Endothelial cell of umbilical vein (primary cell): Measurements from ENCODE around the gene CHCHD10. TPM values are rescaled to one million over a fixed set of nuclear protein-coding genes. Genes with fewer than 3 reads are reported as not detected.

Experiments
- BruUV-seq: library from RNA; stranded (reverse); fragments of 400-500 nt; replicated peaks from 2 replicates; lab custom pipeline; 2021; lab: Mats Ljungman, UMichigan
- CTCF ChIA-PET: fragments of 300-600, 350-600 bp; sonication (Branson Sonifier 250); formaldehyde crosslinking; loops from one replicate; lab custom pipeline; 2021; ENCODE audit warnings: antibody characterized with exemption, inconsistent platforms; lab: Charles Lee
- POLR2A ChIA-PET: fragments of 300-600, 350-600 bp; sonication (Branson Sonifier 250); formaldehyde crosslinking; loops from one replicate; lab custom pipeline; 2021; ENCODE audit warnings: antibody characterized with exemption, inconsistent platforms; lab: Charles Lee
- DNase-seq: peaks from one replicate; pipeline ENCODE4 v3.0.0-alpha.2; 2011; ENCODE audit warnings: low read depth, low spot score
- FAIRE-seq: peaks from 2 replicates; lab custom pipeline; 2011; peaks lifted over from hg19 to GRCh38; lab: Jason Lieb, UNC
- H2AFZ ChIP-seq: 2 replicates; pipeline ENCODE4 v1.6.0; 2012; ENCODE audit warnings: low read depth, low read length, control low read depth, inconsistent platforms
- H3K27ac ChIP-seq: 2 replicates; pipeline ENCODE4 v1.5.1; 2011; ENCODE audit warnings: low read depth, mild to moderate bottlenecking, control low read depth, low read length, moderate library complexity; ENCODE audit not compliant: insufficient read depth
- H3K27me3 ChIP-seq, 2 experiments: 2 replicates each; pipeline versions ENCODE4 v1.6.0 to v1.6.1; 2011; ENCODE audit warnings: low read length in 2 of 2, mixed read lengths in 1 of 2; ENCODE audit not compliant: control insufficient read depth in 2 of 2, insufficient read depth in 2 of 2
- H3K36me3 ChIP-seq, 2 experiments: 2 replicates in 1 of 2; 3 replicates in 1 of 2; pipeline ENCODE4 v1.5.1; 2011; ENCODE audit warnings: low read length in 2 of 2, mild to moderate bottlenecking in 1 of 2, moderate library complexity in 1 of 2; ENCODE audit not compliant: control insufficient read depth in 2 of 2, insufficient read depth in 2 of 2; ENCODE audit errors: extremely low read depth in 1 of 2
- H3K4me1 ChIP-seq: 3 replicates; pipeline ENCODE4 v1.5.1; 2011; ENCODE audit warnings: mild to moderate bottlenecking, low read length; ENCODE audit not compliant: control insufficient read depth, insufficient read depth; ENCODE audit errors: extremely low read depth
- H3K4me2 ChIP-seq: 2 replicates; pipeline ENCODE4 v1.6.1; 2011; ENCODE audit warnings: low read length, control low read depth, mixed read lengths; ENCODE audit not compliant: insufficient read depth
- H3K4me3 ChIP-seq, 3 experiments: fragments of 200-600 bp in 1 of 3; sonication (generic), shearing (Covaris generic) in 1 of 3; replicated peaks in 1 of 3; 2 replicates each; pipeline ENCODE4 v1.5.1; 2011 to 2016; ENCODE audit warnings: control low read depth in 3 of 3, low read length in 3 of 3, mild to moderate bottlenecking in 2 of 3, inconsistent platforms in 1 of 3, low read depth in 1 of 3, moderate library complexity in 1 of 3; ENCODE audit not compliant: insufficient read depth in 1 of 3
- H3K79me2 ChIP-seq: 2 replicates; pipeline ENCODE4 v1.6.0; 2012; ENCODE audit warnings: low read length, inconsistent platforms; ENCODE audit not compliant: control insufficient read depth, insufficient read depth
- H3K9ac ChIP-seq: replicated peaks from 2 replicates; pipeline ENCODE3; 2011; ENCODE audit warnings: low read length, control low read depth; ENCODE audit not compliant: insufficient read depth; ENCODE audit errors: extremely low read depth
- H3K9me1 ChIP-seq: replicated peaks from 3 replicates; pipeline ENCODE4 v1.6.0; 2011; ENCODE audit warnings: mild to moderate bottlenecking, low read length; ENCODE audit not compliant: control insufficient read depth, insufficient read depth; ENCODE audit errors: extremely low read depth
- H3K9me3 ChIP-seq: replicated peaks from 2 replicates; pipeline ENCODE4 v1.5.1; 2012; ENCODE audit warnings: low read length, inconsistent platforms; ENCODE audit not compliant: control insufficient read depth, insufficient read depth
- H4K20me1 ChIP-seq: replicated peaks from 2 replicates; pipeline ENCODE3; 2011; ENCODE audit warnings: mild to moderate bottlenecking, low read length; ENCODE audit not compliant: control insufficient read depth, insufficient read depth; ENCODE audit errors: extremely low read depth
- CTCF ChIP-seq, 2 donors: IDR thresholded peaks; 1 replicate in 1 of 2; 2 replicates in 1 of 2; pipeline ENCODE4 v1.5.1; 2011; ENCODE audit warnings: low read length in 2 of 2, mild to moderate bottlenecking in 2 of 2, moderate library complexity in 2 of 2, control low read depth in 1 of 2, inconsistent platforms in 1 of 2, low read depth in 1 of 2; ENCODE audit not compliant: insufficient read depth in 1 of 2; ENCODE audit errors: extremely low read depth in 1 of 2
- FOS ChIP-seq: IDR thresholded peaks from 2 replicates; pipeline ENCODE4 v1.6.1; 2011; ENCODE audit warnings: mild to moderate bottlenecking, low read length, moderate library complexity, borderline replicate concordance; ENCODE audit not compliant: insufficient read depth
- GATA2 ChIP-seq: IDR thresholded peaks from 2 replicates; pipeline ENCODE4 v1.7.0; 2011; ENCODE audit warnings: low read depth, mild to moderate bottlenecking, moderate library complexity, mixed read lengths, low read length; ENCODE audit not compliant: insufficient read length, insufficient read depth
- JUN ChIP-seq: IDR thresholded peaks from 2 replicates; pipeline ENCODE4 v1.6.1; 2011; ENCODE audit warnings: borderline replicate concordance, low read depth; ENCODE audit not compliant: insufficient read length, insufficient read depth
- MAX ChIP-seq: IDR thresholded peaks from 2 replicates; pipeline ENCODE4 v1.6.1; 2011; ENCODE audit not compliant: insufficient read depth, insufficient read length
- POLR2A ChIP-seq: IDR thresholded peaks from 2 replicates; pipeline ENCODE4 v1.6.1; 2012; ENCODE audit warnings: low read depth, mild to moderate bottlenecking, control low read depth, low read length
- POLR2AphosphoS5 ChIP-seq: IDR thresholded peaks from 2 replicates; pipeline ENCODE4 v1.6.1; 2012; ENCODE audit warnings: low read depth, mild to moderate bottlenecking, control low read depth, low read length, moderate library complexity; ENCODE audit not compliant: insufficient read depth
- dilution Hi-C: fragments of 300-500 bp; cut with MboI; formaldehyde crosslinking; loops from one replicate; pipeline ENCODE4 v1.15.0; 2019; ENCODE audit warnings: low sequenced_read_pairs; ENCODE audit not compliant: extremely low pct_ligation_motif_present
- intact Hi-C: fragments of 100-400 bp; cut with micrococcal nuclease; formaldehyde crosslinking; loops from one replicate; pipeline ENCODE4 v1.10.0; 2022
- polyA plus RNA-seq, 4 experiments: library from polyadenylated mRNA; depleted of rRNA in 3 of 4; stranded (reverse) in 3 of 4; unstranded in 1 of 4; fragments of >200 nt; gene quantifications; 2 replicates each; pipeline versions ENCODE4 v1.2.1 to v1.2.3, GENCODE V29; 2011 to 2012; ENCODE audit warnings: missing spikeins in 1 of 4
- total RNA-seq: library from RNA; stranded (reverse); gene quantifications from 2 replicates; pipeline ENCODE4 v1.2.3, GENCODE V29; 2021

Gene CHCHD10
- total and polyA plus RNA-seq, 2 donors (not counting 3 experiments of a cell fraction or from before 2014, with no cell fraction given): 28.1 to 75.6 TPM

GRCh38 chr22:23772649-23773473 is 5.1 kb upstream of the CHCHD10 start, which contains the start of gene MMP11:
TSS of gene MMP11 (plus strand) at chr22:23772849. CDS start at chr22:23772871, 22 bp downstream.
- H4K20me1 ChIP-seq: no peaks in the 10 kb centered on the region
- peak within 1 kb of the TSS; percentile 14 for H3K27ac ChIP-seq
- FAIRE-seq (no peak), DNase-seq (no peak)
- TF ChIP-seq GATA2: no peak
- peak; percentile 35 for TF ChIP-seq POLR2AphosphoS5
- peak; percentile 39 for TF ChIP-seq POLR2A
- no peaks in the 10 kb centered on the region for H3K27me3 ChIP-seq
- H3K9me1 ChIP-seq: no peaks in the 10 kb centered on the region
- peak within 1 kb of the TSS; percentile 15 to 27 (median 18) for H3K4me3 ChIP-seq
- ChIA-PET CTCF (interaction anchor here (0.7 to 3.5 kb wide), 4 partner anchors 12 to 77 kb away, joined by 3 to 55 read pairs (median 6); partner anchors contain the start of gene SMARCB1), POLR2A (no interaction called here)
- dilution Hi-C loops: no loop called here
- no peaks in the 10 kb centered on the region for H3K79me2 ChIP-seq
- peak within 1 kb of the TSS; percentile 98 for H2AFZ ChIP-seq
- H3K9ac ChIP-seq: peak within 1 kb of the TSS; percentile 58
- intact Hi-C loops: no loop called here
- peak within 1 kb of the TSS; percentile 74 for H3K4me2 ChIP-seq
- no peaks in the 10 kb centered on the region for H3K9me3 ChIP-seq
- H3K36me3 ChIP-seq: no peaks in the 10 kb centered on the region
- H3K4me1 ChIP-seq: peaks cover 15% of the 10 kb centered on the region
- BruUV-seq: no TSS peak

GRCh38 chr22:23772315-23772648 is 4.5 kb upstream of the CHCHD10 start:
- ChIA-PET POLR2A (no interaction called here), CTCF (interaction anchor here (0.7 to 3.5 kb wide), 3 partner anchors 16 to 77 kb away, joined by 3 to 55 read pairs (median 8); partner anchors contain the start of gene SMARCB1)
- H3K79me2 ChIP-seq: no peaks in the 10 kb centered on the region
- no peaks in the 10 kb centered on the region for H3K36me3 ChIP-seq
- H2AFZ ChIP-seq: peak overlapping the region; percentile 98
- H3K4me1 ChIP-seq: peaks cover 15% of the 10 kb centered on the region
- intact Hi-C loops (no loop called here), dilution Hi-C loops (no loop called here)
- no peaks in the 10 kb centered on the region for H3K9me1 ChIP-seq
- peak overlapping the region in 2 of 3 experiments; percentile 7 to 14 for H3K4me3 ChIP-seq
- FAIRE-seq (no peak), DNase-seq (no peak)
- H4K20me1 ChIP-seq: no peaks in the 10 kb centered on the region
- H3K9ac ChIP-seq: peak overlapping the region; percentile 58
- TF ChIP-seq GATA2 (no peak), MAX (no peak), CTCF (IDR thresholded peaks at IDR 0.05; ENCODE audit: extremely low read depth in 1 of 2, insufficient read depth in 1 of 2, low read depth in 1 of 2, low read length in 2 of 2) (no peak), JUN (no peak), FOS (no peak), POLR2A (no peak)
- no TSS peak for BruUV-seq
- H3K27ac ChIP-seq: peak overlapping the region; percentile 14
- no peaks in the 10 kb centered on the region for H3K27me3 ChIP-seq
- H3K9me3 ChIP-seq: no peaks in the 10 kb centered on the region
- peak overlapping the region; percentile 74 for H3K4me2 ChIP-seq
